ENCODE data around the gene RAX. TPM values are rescaled to one million over a fixed set of nuclear protein-coding genes. Genes with fewer than 3 reads are reported as not detected.

Gene RAX
- total RNA-seq, 1 experiment from 2014 or later, result 0.37 TPM

DNA sequence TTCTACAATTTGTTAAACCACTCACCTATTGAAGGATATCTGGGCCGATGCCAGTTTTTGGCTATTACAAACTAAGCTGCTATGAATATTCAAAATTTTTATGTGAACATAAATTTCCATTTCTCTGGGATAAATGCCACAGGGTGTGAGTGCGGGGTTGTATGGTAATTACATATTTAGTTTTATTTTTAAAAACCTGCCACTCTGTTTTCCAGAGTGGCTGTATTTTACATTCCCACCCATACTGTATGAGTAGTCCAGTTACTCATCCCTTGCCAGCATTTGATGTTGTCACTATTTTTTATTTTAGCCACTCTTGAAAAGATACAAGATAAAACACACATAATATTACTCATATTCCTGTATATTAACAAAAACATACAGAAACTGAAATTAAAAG, 30.3 kb downstream of the RAX start:
- Histone ChIP-seq H3K23me2 (ENCODE audit: insufficient read length, low read depth, low read length, poor library complexity, severe bottlenecking) (no peaks in the 10 kb centered on the region), H2BK15ac (ENCODE audit: low read depth, low read length) (no peak overlapping the region), H4K8ac (replicated peaks; ENCODE audit: insufficient read length, low read depth, low read length) (no peak overlapping the region), H3K14ac (ENCODE audit: insufficient read depth, low read length) (no peak overlapping the region), H3K18ac (ENCODE audit: insufficient read length, low read depth, low read length) (no peak overlapping the region), H2AFZ (ENCODE audit: low read length) (no peak overlapping the region), H2BK5ac (ENCODE audit: insufficient read length, low read length) (no peak overlapping the region), H3K27ac (ENCODE audit: insufficient read length, low read depth, low read length) (no peak overlapping the region), H2AK5ac (ENCODE audit: insufficient read length, low read length) (no peak overlapping the region), H2BK12ac (ENCODE audit: insufficient read length, low read depth, low read length) (no peak overlapping the region), H3K27me3 (ENCODE audit: insufficient read depth, low read length) (no peaks in the 10 kb centered on the region), H3K23ac (ENCODE audit: insufficient read length, low read depth, low read length) (no peak overlapping the region), H3K4me2 (ENCODE audit: insufficient read depth, insufficient read length, low read length) (no peak overlapping the region), H3T11ph (ENCODE audit: low read length) (no peak overlapping the region), H3K79me2 (ENCODE audit: insufficient read depth, low read length) (no peaks in the 10 kb centered on the region), H2BK20ac (ENCODE audit: low read depth, low read length, poor library complexity, severe bottlenecking) (no peak overlapping the region), H3K79me1 (ENCODE audit: insufficient read depth, low read depth, low read length, poor library complexity, severe bottlenecking) (no peaks in the 10 kb centered on the region), H3K9me3 (ENCODE audit: control insufficient read depth, low read depth, low read length) (no peaks in the 10 kb centered on the region), H4K20me1 (ENCODE audit: control insufficient read depth, insufficient read depth, insufficient read length) (no peaks in the 10 kb centered on the region), H2BK120ac (ENCODE audit: low read depth, low read length, poor library complexity, severe bottlenecking) (no peak overlapping the region), H4K91ac (ENCODE audit: insufficient read length, low read depth, low read length) (no peak overlapping the region), H3K9ac (ENCODE audit: extremely low read depth, insufficient read length, low read length) (no peak overlapping the region), H4K5ac (ENCODE audit: insufficient read length, low read depth, low read length) (no peak overlapping the region), H3K56ac (ENCODE audit: insufficient read length, low read depth, low read length) (no peak overlapping the region), H3K4ac (ENCODE audit: low read depth, low read length) (no peak overlapping the region), H3K4me1 (ENCODE audit: insufficient read depth, low read length) (no peaks in the 10 kb centered on the region)
- H3K4me3 Mint-ChIP-seq, result no peak overlapping the region
- no CpG with 5 or more reads among the region's 2 CpGs for WGBS (ENCODE audit: extremely low coverage, insufficient read length, low lambda C conversion rate)
- peaks cover 7 to 9% of the 10 kb centered on the region in 2 experiments; a peak in 3 of 4 replicates for H3K4me1 Mint-ChIP-seq
- H3K27ac Mint-ChIP-seq, result no peak overlapping the region
- TF ChIP-seq, protein P1, sequence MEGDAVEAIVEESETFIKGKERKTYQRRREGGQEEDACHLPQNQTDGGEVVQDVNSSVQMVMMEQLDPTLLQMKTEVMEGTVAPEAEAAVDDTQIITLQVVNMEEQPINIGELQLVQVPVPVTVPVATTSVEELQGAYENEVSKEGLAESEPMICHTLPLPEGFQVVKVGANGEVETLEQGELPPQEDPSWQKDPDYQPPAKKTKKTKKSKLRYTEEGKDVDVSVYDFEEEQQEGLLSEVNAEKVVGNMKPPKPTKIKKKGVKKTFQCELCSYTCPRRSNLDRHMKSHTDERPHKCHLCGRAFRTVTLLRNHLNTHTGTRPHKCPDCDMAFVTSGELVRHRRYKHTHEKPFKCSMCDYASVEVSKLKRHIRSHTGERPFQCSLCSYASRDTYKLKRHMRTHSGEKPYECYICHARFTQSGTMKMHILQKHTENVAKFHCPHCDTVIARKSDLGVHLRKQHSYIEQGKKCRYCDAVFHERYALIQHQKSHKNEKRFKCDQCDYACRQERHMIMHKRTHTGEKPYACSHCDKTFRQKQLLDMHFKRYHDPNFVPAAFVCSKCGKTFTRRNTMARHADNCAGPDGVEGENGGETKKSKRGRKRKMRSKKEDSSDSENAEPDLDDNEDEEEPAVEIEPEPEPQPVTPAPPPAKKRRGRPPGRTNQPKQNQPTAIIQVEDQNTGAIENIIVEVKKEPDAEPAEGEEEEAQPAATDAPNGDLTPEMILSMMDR (conservative IDR thresholded peaks at IDR 0.05), result no peak
- peaks cover 49% of the 10 kb centered on the region for H3K27me3 Mint-ChIP-seq (ENCODE audit: low read depth)
- H3K9me3 Mint-ChIP-seq, result peaks cover 2 to 4% of the 10 kb centered on the region in 2 experiments; a peak in 2 of 5 replicates
- H3K36me3 Mint-ChIP-seq (ENCODE audit: insufficient read depth in 1 of 3, low read depth in 3 of 3), result no peaks in the 10 kb centered on the region
- no peak for DNase-seq
